Spinal cord (tissue), 10 donors: Measurements from ENCODE around the gene BTBD9. TPM values are rescaled to one million over a fixed set of nuclear protein-coding genes. Genes with fewer than 3 reads are reported as not detected.

Source experiments
- DNase-seq, 6 donors: peaks; one replicate each; pipeline versions ENCODE4 v3.0.0 to v3.0.0-alpha.2; 2013 to 2015; ENCODE audit warnings: low spot score in 6 of 6, low read depth in 4 of 6
- H3K27ac ChIP-seq: one replicate; pipeline ENCODE4 v1.5.1; 2013; ENCODE audit warnings: low read depth, low read length, control low read depth
- H3K27me3 ChIP-seq: one replicate; pipeline ENCODE4 v1.6.1; 2013; ENCODE audit warnings: low read length; ENCODE audit not compliant: control insufficient read depth, insufficient read depth
- H3K36me3 ChIP-seq: one replicate; pipeline ENCODE4 v1.6.1; 2013; ENCODE audit warnings: low read length; ENCODE audit not compliant: control insufficient read depth, insufficient read depth
- H3K4me1 ChIP-seq: one replicate; pipeline ENCODE4 v1.6.1; 2013; ENCODE audit warnings: low read length; ENCODE audit not compliant: control insufficient read depth, insufficient read depth
- H3K4me3 ChIP-seq: one replicate; pipeline ENCODE4 v1.5.1; 2013; ENCODE audit warnings: low read depth, low read length, control low read depth
- H3K9me3 ChIP-seq: one replicate; pipeline ENCODE4 v1.6.1; 2013; ENCODE audit warnings: low read length; ENCODE audit not compliant: control insufficient read depth, insufficient read depth
- WGBS: methylation state at CpG from one replicate; pipeline ENCODE4 v1.1.5; 2013; ENCODE audit warnings: missing lambda C conversion rate; ENCODE audit not compliant: insufficient coverage; 5-methylcytosine and 5-hydroxymethylcytosine counted together
- polyA plus RNA-seq, 2 donors: library from polyadenylated mRNA; unstranded; fragments of 120-200 nt; gene quantifications; one replicate each; pipeline ENCODE4 v1.2.1, GENCODE V29; 2013; ENCODE audit not compliant: insufficient read length in 2 of 2
- total RNA-seq, 2 donors: library from RNA; depleted of rRNA in 1 of 2; stranded (reverse); fragments of 120-200 nt in 1 of 2; fragments of >200 nt in 1 of 2; gene quantifications; one replicate each; pipeline versions ENCODE4 v1.2.3 to v1.2.4, GENCODE V29; 2013 to 2014
- donor health status: healthy.

BTBD9 gene
- total and polyA plus RNA-seq, 4 donors: 14.6 to 38.6 (median 16.9) TPM

DNA sequence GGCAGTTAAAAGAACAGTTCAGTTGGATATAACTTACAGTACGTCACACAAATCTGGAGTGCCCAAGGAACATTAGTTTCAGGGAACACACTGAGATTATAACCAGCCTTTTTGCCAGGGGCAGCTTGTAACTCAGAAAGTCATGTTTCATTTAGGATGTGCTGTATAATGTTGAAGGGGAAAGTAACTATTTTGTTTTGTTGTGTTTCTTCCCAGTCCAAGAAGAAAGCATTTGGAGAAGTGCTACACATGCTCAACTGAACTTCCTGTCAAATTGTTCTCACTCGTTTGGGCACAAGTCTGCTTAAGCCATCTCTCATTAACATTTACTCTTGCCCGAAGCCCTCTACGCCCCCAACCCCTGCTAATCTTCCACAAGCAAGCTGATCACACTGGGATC lies 157.9 kb downstream of the BTBD9 start:
- Histone ChIP-seq H3K9me3 (no peaks in the 10 kb centered on the region), H3K36me3 (no peaks in the 10 kb centered on the region), H3K4me1 (no peaks in the 10 kb centered on the region), H3K27me3 (no peaks in the 10 kb centered on the region), H3K4me3 (no peak overlapping the region), H3K27ac (no peak overlapping the region)
- 61% methylated on average over 4 of the region's 4 CpGs for WGBS
- peak in 1 of 6 donors; percentile 64 for DNase-seq

- Histone ChIP-seq H3K27me3 (no peaks in the 10 kb centered on the region), H3K4me1 (no peaks in the 10 kb centered on the region), H3K4me3 (no peak overlapping the region), H3K9me3 (no peaks in the 10 kb centered on the region), H3K36me3 (no peaks in the 10 kb centered on the region), H3K27ac (no peak overlapping the region)
- 69% methylated on average over 4 of the region's 5 CpGs for WGBS
- peak in 1 of 6 donors; percentile 42 for DNase-seq
These were observed 158.4 kb downstream of the BTBD9 start for GRCh38 chr6:38481211-38481836.

- Histone ChIP-seq H3K4me3 (no peak overlapping the region), H3K27ac (no peak overlapping the region), H3K4me1 (no peaks in the 10 kb centered on the region), H3K36me3 (no peaks in the 10 kb centered on the region), H3K27me3 (no peaks in the 10 kb centered on the region), H3K9me3 (no peaks in the 10 kb centered on the region)
- 60% methylated on average over 1 of the region's 4 CpGs for WGBS
- no peak for DNase-seq
These were observed 159.7 kb downstream of the BTBD9 start for GRCh38 chr6:38480036-38480435.

GRCh38 chr6:38479331-38479730 lies 160.4 kb downstream of the BTBD9 start:
- WGBS: 100% methylated on average over 1 of the region's 1 CpG
- no peaks in the 10 kb centered on the region for H3K27me3 ChIP-seq

DNA sequence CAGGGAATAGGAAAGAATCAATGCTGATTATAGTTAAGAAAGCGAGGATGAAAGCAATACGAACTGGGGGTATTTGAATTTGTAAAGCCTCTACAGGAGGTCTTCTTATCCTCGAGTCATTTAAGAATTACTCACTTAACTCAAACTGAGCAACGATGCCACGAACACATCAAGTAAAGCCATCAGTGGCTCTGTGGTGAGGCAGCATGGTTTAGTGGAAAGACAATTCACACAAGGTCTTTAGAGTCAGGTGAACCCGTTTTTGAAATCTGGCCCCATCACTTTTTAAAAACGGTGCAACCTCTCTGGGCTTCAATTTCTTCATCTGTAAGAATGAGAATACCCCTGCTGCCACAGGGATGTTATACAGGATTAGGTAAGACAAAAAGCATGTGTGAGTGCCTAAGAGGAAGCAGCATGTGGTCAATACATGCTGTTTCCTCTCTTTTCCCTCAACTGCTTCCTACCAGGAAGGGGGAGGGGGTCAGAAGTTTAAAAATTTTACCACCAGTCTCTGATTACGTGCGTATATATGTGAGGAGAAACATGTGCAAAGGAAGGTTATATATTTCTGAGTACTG lies 162.0 kb downstream of the BTBD9 start:
- WGBS: 29% methylated on average over 1 of the region's 9 CpGs
- no peak overlapping the region for H3K4me3 ChIP-seq
- no peaks in the 10 kb centered on the region for H3K9me3 ChIP-seq
- DNase-seq: peak in 1 of 6 donors; percentile 42
- H3K36me3 ChIP-seq: no peaks in the 10 kb centered on the region
- H3K27me3 ChIP-seq: no peaks in the 10 kb centered on the region
- H3K27ac ChIP-seq: no peak overlapping the region
- H3K4me1 ChIP-seq: no peaks in the 10 kb centered on the region

More at GRCh38 chr6:38479331-38479730, 160.4 kb downstream of the BTBD9 start:
- Histone ChIP-seq H3K4me1 (no peaks in the 10 kb centered on the region), H3K27ac (no peak overlapping the region), H3K9me3 (no peaks in the 10 kb centered on the region), H3K36me3 (no peaks in the 10 kb centered on the region), H3K4me3 (no peak overlapping the region)
- no peak for DNase-seq

GRCh38 chr6:38476888-38477287 lies 162.8 kb downstream of the BTBD9 start:
- Histone ChIP-seq H3K4me1 (no peaks in the 10 kb centered on the region), H3K27ac (no peak overlapping the region), H3K9me3 (no peaks in the 10 kb centered on the region), H3K36me3 (no peaks in the 10 kb centered on the region), H3K4me3 (no peak overlapping the region), H3K27me3 (no peaks in the 10 kb centered on the region)
- no peak for DNase-seq
- no CpG with 5 or more reads among the region's 1 CpG for WGBS

DNA sequence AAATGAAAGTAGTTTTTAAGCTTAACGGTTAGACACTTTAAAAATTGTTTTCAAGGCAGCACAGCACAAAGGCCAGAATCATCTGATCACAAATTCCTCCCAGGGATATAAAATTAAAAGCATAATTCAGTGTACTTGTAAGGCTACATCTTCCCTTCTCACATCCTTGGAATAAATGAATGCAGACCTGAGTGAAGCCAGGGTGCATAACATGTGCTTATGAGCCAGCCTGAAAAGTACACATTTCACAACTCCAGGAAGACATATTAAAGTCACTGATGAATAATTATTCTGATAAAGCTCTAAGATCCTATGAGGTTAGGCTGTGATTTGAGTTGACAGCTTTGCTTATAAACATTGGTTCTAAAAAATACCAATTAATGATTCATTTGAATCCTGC lies 163.6 kb downstream of the BTBD9 start:
- no peaks in the 10 kb centered on the region for H3K36me3 ChIP-seq
- H3K4me3 ChIP-seq: no peak overlapping the region
- no peaks in the 10 kb centered on the region for H3K9me3 ChIP-seq
- H3K27me3 ChIP-seq: no peaks in the 10 kb centered on the region
- no peak overlapping the region for H3K27ac ChIP-seq
- no CpG with 5 or more reads among the region's 1 CpG for WGBS
- DNase-seq: no peak
- H3K4me1 ChIP-seq: no peaks in the 10 kb centered on the region

DNA sequence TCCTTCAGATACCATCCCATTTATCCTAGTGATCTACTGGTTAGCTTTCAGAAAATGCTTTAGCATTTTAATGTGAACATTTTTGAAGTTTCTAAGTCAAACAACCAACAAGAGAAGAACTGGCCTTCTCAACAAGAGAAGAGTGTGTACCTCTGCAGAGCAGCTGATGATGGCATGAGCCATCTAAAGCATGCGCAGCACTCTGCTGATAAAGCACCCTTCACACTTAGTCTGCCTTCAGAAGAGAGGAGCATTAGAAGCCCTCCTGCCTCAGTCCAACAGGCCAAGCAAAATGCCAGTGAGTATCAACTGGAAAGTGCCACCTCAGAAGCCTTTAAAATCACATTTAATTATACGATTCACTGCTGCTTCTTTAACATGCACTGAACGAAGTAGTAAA lies 169.2 kb downstream of the BTBD9 start:
- Histone ChIP-seq H3K36me3 (no peaks in the 10 kb centered on the region), H3K27ac (no peak overlapping the region), H3K27me3 (no peaks in the 10 kb centered on the region), H3K4me3 (no peak overlapping the region), H3K4me1 (no peaks in the 10 kb centered on the region), H3K9me3 (no peaks in the 10 kb centered on the region)
- DNase-seq: no peak
- WGBS: 90% methylated on average over 1 of the region's 3 CpGs

DNA sequence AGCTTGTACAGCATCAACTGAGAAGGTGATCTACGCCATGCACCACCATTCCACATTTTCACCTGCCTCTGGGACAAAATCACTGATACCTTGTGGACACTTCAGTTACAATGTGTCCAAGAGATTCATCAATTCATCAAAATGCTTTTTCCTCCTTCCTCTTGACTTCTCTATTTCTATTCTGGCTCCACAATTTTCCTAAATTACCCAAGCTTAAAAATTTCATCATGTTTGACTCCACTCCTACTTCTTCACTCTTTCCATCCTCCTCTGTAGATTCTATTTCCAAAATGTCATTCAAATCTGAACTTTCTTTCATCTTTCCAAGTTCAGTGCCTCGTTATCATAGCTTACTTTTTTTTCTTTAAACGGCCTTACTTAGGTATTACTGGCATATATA lies 172.2 kb downstream of the BTBD9 start:
- Histone ChIP-seq H3K27ac (no peak overlapping the region), H3K4me1 (no peaks in the 10 kb centered on the region), H3K9me3 (no peaks in the 10 kb centered on the region), H3K36me3 (no peaks in the 10 kb centered on the region), H3K27me3 (no peaks in the 10 kb centered on the region), H3K4me3 (no peak overlapping the region)
- 100% methylated on average over 1 of the region's 3 CpGs for WGBS
- DNase-seq: no peak

DNA sequence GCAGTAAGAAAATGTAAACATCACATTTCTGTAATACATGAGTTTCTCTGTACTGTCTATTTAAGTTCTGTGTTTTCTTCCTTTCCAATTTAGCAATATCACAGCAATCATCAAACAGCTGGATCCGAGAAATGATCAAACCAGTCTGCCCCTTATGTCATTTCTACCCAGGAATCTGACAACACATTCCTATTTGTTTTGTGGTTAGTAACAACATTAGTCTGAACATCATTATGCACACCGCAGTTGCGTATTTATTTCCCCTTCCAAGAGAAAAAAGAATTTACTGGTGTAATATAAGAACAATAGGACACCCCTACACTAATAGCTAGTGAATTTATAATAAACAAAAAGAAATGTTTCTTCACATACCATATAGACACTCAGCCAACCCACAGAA lies 179.5 kb downstream of the BTBD9 start:
- Histone ChIP-seq H3K36me3 (no peaks in the 10 kb centered on the region), H3K4me1 (peaks cover 2% of the 10 kb centered on the region), H3K27ac (no peak overlapping the region), H3K9me3 (no peaks in the 10 kb centered on the region), H3K27me3 (no peaks in the 10 kb centered on the region), H3K4me3 (no peak overlapping the region)
- no CpG with 5 or more reads among the region's 3 CpGs for WGBS
- peak in 1 of 6 donors; percentile 77 for DNase-seq
